Fibroblast of skin of right biceps (primary cell): ENCODE measurements around the gene CEACAM8.
"Not testable (repeated sequence)": the region's sequence is repeated elsewhere in the genome, so short reads cannot be mapped to it uniquely, and the experiment has no call there.

Source experiments
- DNase-seq: peaks from one replicate; pipeline ENCODE4 v3.0.0-alpha.2; 2013

Gene CEACAM8

DNA sequence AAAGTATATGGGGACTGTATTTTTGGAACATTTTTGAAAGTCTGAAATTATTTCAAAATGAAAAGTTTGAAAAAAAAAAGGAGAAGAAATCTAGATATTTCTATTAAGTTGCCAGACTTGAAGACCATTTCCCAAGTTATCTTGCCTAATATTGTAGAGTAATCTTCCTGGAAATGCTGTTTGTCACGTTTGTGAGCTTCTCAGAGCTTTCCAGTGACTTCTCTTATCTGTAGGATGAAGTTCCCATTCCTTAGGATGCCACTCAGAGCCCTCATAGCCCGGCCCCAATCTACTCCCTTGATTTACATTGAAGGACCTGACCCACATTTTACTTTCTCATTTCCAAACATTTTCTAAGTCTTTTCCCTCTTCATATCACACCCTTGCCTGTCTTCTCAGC is 23.6 kb downstream of the CEACAM8 start:
- no peak for DNase-seq

GRCh38 chr19:42569193-42569592 is 25.5 kb downstream of the CEACAM8 start:
- no peak for DNase-seq

DNA sequence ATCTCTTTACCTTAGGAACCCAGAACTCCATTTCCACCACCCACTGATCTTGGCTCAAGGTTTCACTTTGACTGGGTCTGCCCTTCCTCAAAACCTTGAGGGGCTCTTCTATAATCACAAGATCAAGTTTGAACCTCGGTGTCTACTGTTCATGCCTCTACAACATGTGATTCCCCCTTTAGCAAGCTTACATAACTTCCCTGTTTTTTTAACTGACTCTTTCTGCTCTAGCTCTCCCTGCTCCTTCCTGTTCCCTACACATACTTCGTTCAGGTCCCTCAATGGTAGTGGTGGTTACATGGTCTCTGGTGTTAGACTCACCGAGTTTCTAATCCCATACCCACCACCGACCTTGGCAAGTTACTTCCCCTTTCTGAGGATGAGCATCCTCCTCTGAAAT is 26.7 kb downstream of the CEACAM8 start:
- no peak for DNase-seq

- no peak for DNase-seq
Measured at GRCh38 chr19:42567567-42567966, 27.2 kb downstream of the CEACAM8 start.

GRCh38 chr19:42563352-42564210 is 31.1 kb downstream of the CEACAM8 start:
- DNase-seq = peak; percentile 30

DNA sequence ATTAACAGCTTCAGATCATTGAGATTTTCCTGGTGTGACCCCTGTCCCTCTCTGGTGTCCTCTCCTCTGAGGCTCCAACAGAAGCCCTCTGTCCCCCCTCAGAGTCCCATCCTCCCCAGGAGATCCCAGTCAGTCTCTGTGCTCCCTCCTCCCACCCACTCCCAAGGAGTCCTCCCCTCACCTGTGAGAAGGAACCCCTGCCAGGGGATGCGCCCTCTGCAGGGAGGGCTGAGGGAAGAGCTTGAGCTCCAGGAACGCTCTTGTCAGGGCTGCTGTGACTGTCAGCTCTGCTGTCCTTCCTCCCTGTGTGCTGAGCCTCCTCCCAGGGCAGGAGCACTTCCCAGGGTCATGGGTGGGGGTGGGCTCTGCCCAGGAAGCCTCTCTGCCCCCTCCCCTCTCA is 33.2 kb downstream of the CEACAM8 start:
- no peak for DNase-seq

DNA sequence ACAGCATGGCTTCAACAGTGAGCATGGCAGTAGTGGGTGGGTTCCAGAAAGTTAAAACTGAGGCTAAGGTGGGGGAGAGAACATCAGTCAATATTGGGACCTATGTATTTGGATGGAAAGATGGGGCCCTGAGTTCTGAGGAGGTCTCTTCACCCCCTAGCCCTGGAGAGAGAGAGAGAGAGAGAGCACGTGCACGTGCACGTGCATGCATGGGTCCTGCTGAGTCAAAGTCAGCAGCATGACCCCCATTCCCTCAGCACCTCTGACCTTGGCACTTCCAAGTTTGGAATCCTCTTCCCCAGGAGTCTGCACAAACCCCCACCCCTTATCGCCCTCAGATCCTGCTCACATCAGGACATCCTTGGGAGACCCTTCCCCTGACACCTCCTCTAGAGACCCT is 34.0 kb downstream of the CEACAM8 start:
- DNase-seq = no peak

DNA sequence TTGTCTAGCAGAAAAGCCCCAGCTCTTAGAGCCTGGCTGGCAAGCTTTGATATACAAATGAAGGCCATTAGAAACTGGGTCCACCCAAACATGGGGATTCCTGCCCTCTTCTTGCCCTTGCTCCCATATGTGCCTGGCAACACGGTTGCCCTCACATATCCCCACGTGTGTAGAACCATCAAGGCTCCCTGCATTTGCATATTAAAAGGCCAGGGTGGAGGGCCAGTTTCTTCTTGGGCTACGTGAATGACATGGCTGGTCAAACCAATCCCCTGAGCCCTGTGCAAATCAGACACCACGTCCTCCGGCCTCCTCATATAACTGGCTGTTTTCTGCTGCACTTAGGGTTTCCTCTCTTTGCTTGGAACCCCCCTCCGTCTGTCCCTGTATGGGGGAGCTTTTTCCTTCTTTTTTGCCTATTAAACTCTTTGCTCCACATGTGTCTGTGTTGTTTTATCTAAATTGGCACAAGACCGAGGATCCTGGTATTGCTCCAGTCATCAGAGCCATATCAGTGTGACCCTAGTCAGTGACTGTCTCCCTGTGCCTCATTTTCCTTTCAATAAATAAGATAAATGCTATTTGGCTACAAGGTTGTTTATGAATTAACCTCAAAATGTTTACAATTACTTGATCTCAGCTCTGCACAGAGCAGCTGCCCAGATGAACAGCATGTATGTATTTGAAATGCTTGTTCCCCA is 36.1 kb downstream of the CEACAM8 start:
- DNase-seq = no peak

DNA sequence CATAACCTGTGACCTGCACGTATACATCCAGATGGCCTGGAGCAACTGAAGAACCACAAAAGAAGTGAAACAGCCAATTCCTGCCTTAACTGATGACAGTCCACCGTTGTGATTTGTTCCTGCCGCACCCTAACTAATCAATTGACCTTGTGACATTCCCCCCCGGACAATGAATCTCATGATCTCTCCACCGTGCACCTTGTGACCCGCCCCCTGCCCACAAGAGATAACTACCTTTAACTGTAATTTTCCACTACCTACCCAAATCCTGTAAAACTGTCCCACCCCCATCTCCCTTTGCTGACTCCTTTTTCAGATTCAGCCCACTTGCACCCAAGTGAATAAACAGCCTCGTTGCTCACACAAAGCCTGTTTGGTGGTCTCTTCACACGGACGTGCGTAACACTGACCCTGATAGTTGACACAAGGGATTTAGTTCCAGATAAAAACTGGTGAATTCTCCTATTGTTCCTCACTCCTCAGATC is 37.3 kb downstream of the CEACAM8 start:
- DNase-seq = not testable (repeated sequence)

DNA sequence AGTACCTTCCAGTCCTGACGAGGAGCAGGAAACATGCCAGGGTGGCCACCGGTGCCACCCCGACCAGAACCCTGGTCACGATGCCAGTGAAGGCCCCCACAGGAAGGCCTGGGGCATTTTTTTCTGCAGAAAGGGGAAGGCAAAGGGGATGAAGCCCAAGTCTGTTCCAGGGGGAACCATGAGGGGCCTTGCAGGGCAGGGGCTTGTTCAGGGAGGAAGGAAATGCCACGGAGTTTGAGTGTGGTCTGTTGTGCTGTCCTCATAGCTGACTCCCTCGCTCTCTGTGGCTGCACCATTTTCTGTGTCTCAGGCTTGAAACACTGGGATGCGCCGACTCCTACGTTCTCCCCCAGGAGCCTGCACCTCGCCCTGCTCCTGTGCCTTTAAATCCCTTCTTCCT is 38.9 kb downstream of the CEACAM8 start:
- DNase-seq = no peak

- no peak for DNase-seq
Measured at GRCh38 chr19:42555317-42555716, 39.4 kb downstream of the CEACAM8 start.

GRCh38 chr19:42554046-42554575 is 40.6 kb downstream of the CEACAM8 start:
- DNase-seq = no peak

DNA sequence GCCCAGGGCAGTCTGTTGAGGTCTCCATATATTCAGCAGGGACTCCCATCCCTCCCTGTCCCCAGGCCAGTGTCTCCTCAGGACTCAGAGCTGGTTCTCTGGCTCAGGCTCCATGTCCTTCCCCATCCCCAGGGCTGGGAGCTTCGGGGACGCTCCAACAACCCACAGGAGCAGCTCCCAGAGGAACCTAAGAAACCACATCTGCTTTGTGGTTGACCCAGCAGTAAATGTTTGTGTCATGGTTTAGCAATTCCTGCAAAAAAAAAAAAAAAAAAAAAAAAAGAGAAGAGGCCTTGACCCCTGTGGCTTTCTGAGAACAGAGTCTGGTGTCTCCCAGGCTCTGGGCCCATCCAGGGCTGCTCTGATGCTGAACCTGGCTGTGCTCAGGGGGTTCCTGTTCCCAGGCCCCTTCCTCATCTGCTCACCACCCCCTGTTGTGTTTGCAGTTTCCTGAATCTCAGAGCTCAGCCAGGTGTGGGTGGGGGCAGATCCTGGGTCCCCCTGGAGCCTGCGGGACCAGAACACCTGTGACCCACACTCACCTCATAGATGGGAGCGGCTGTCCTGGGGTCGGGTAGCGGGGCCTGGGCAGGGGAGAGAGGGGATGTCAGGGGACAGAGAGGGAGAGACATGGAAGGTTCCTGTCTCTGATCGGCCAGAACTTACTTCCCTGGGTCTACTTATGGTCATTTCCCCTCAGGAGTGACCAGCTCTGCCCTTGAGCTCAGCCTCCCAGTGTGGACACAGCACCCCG is 41.3 kb downstream of the CEACAM8 start:
- peak; percentile 43 for DNase-seq

- no peak for DNase-seq
Measured at GRCh38 chr19:42552086-42553065, 42.3 kb downstream of the CEACAM8 start.

GRCh38 chr19:42550521-42550920 is 44.2 kb downstream of the CEACAM8 start:
- not testable (repeated sequence) for DNase-seq

DNA sequence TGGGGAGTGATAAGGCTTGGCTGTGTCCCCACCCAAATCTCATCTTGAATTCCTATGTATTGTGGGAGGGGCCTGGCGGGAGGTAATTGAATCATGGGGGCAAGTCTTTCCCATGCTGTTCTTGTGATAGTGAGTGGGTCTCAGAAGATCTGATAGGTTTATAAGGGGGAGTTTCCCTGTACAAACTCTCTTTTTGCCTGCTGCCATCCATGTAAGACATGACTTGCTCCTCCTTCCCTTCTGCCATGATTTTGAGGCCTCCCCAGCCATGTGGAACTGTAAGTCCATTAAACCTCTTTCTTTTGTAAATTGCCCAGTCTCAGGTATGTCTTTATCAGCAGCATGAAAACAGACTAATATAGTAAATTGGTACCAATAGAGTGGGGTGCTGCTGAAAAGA is 45.7 kb downstream of the CEACAM8 start:
- DNase-seq = not testable (repeated sequence)

- no peak for DNase-seq
Measured at GRCh38 chr19:42548552-42548951, 46.2 kb downstream of the CEACAM8 start.

DNA sequence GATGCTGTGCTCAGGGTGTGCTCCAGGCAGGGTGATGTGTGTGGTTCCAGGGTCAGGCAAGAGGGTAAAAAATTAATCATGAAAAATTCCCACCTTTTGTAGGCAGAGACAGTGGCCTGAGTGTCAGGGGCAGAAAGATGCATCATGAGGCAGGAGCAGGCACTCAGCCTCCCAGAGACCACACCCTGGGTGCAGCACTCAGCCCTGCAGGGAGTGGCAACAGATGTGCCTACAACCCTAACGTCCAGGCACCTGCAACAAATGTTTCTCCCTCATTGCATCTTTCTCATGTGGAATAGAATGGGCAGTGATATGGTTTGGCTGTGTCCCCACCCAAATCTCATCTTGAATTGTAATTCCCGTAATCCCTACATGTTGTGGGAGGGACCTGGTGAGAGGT is 46.8 kb downstream of the CEACAM8 start:
- DNase-seq = no peak

DNA sequence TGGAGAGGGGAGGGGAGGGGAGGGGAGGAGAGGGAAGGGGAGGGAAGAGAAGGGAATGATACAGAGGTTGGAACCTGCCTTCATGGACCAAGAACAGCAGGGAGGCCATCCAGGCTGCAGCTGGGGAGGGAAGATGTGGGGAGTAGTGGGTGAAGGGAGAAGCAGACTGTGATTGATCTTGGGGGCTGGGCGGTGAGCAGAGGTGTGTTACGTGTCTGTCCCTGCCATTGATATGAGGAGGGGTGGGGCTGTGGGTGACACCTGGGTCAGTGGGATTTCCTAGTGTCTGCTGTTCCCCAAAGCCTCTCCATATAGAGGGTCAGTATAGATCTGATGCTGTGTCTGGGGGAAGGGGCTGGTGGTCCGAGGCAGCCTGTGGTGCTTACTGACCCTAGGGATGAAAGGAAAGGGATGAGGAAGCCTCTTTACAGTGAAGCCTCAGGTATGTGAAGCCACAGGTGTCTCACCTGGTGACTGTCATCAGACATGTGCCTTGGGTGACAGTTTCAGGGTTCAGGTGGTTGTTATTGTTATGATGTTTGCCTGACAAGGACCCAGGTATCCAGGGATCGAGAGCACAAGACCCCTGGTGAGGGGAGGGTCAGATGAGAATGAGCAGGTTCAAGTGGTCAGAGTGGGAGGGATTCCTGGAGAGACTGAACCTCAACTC is 47.8 kb downstream of the CEACAM8 start:
- no peak for DNase-seq

GRCh38 chr19:42544146-42544545 is 50.6 kb downstream of the CEACAM8 start:
- DNase-seq = no peak

- no peak for DNase-seq
Measured at GRCh38 chr19:42542791-42543190, 51.9 kb downstream of the CEACAM8 start.
